ENCODE data around the gene COL13A1.

DNA sequence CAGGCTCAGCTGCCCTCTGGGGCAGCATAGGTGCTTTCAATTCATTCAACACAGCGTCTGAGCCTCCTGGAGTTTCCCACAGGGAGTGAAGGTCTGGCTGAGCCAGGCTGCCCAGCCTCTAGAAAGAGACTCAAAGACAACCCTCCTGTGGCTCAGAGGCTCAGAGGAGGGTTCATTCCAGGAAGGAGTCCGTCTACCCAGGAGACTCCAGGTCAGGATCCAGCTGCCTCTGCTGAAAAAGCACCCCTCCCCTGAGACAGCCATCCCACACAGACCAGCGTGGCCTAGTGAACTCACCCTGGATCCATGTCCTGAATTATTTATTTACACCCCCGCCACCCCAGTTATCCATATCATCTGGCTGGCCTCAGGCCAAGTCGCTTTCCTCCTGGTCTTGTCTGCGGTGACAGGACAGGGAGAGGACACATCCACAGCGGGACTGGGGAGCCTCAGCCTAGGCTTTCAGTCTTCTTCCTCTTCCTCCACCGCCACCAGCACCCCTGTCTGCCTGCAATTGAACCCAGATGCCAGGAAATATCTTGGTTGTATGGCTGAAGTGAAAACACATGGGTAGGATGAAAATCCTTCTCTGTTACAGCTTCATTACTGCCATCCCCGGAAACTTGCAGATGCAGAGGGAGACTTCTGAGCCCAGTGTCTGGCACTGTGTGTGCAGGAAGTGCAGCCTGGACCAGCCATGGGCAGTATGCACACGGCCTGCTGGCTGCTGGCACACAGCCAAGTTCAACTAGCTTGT is 44.0 kb upstream of the COL13A1 start:
- TF ChIP-seq, protein P1, sequence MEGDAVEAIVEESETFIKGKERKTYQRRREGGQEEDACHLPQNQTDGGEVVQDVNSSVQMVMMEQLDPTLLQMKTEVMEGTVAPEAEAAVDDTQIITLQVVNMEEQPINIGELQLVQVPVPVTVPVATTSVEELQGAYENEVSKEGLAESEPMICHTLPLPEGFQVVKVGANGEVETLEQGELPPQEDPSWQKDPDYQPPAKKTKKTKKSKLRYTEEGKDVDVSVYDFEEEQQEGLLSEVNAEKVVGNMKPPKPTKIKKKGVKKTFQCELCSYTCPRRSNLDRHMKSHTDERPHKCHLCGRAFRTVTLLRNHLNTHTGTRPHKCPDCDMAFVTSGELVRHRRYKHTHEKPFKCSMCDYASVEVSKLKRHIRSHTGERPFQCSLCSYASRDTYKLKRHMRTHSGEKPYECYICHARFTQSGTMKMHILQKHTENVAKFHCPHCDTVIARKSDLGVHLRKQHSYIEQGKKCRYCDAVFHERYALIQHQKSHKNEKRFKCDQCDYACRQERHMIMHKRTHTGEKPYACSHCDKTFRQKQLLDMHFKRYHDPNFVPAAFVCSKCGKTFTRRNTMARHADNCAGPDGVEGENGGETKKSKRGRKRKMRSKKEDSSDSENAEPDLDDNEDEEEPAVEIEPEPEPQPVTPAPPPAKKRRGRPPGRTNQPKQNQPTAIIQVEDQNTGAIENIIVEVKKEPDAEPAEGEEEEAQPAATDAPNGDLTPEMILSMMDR (IDR thresholded peaks at IDR 0.05) = no peak
- no peak for TF ChIP-seq POLR2AphosphoS5 (IDR thresholded peaks at IDR 0.05)

Measured in upper lobe of left lung (tissue), 4 donors.